GM12878 (cell line): ENCODE data around the gene IGF1R. TPM values are rescaled to one million over a fixed set of nuclear protein-coding genes. Genes with fewer than 3 reads are reported as not detected.

Source experiments
- ATAC-seq: fragments of 200-7000 bp; cut with Tn5 transposase; 3 replicates; pipeline ENCODE4 v1.9.1; 2020; ENCODE audit warnings: mild to moderate bottlenecking, moderate library complexity
- BruUV-seq: library from RNA; stranded (reverse); fragments of 400-500 nt; replicated peaks from 2 replicates; lab custom pipeline; 2021; lab: Mats Ljungman, UMichigan
- CTCF ChIA-PET: fragments of 300-600 bp; sonication (Branson Sonifier 250); formaldehyde crosslinking; extraction: SDS; loops from one replicate; lab custom pipeline; 2021; ENCODE audit warnings: inconsistent platforms; lab: Yijun Ruan, JAX
- POLR2A ChIA-PET: fragments of 350-600 bp; formaldehyde crosslinking; extraction: SDS; loops from one replicate; lab custom pipeline; 2021; ENCODE audit warnings: inconsistent platforms; lab: Charles Lee
- RAD21 ChIA-PET: fragments of 300-600 bp; sonication (Branson Sonifier 250); formaldehyde crosslinking; loops from one replicate; lab custom pipeline; 2023; ENCODE audit warnings: antibody characterized with exemption; ENCODE audit not compliant: unreplicated experiment; lab: Charles Lee
- SMC1A ChIA-PET: fragments of 300-600 bp; sonication (Branson Sonifier 250); formaldehyde crosslinking; loops from one replicate; lab custom pipeline; 2023; ENCODE audit not compliant: unreplicated experiment, uncharacterized antibody; lab: Charles Lee
- DNase-seq: peaks from one replicate; pipeline ENCODE4 v3.0.0-alpha.2; 2011; ENCODE audit warnings: low read depth, low spot score
- FAIRE-seq: peaks from 3 replicates; lab custom pipeline; 2011; peaks lifted over from hg19 to GRCh38; lab: Jason Lieb, UNC
- H2AFZ ChIP-seq: 2 replicates; pipeline ENCODE4 v1.6.0; 2011; ENCODE audit warnings: low read depth, low read length, control low read depth; ENCODE audit not compliant: control insufficient read depth
- H3K27ac ChIP-seq: 2 replicates; pipeline ENCODE4 v1.5.1; 2011; ENCODE audit warnings: control low read depth; ENCODE audit not compliant: control insufficient read depth, insufficient read depth
- H3K27me3 ChIP-seq, 2 experiments: replicated peaks in 1 of 2; 2 replicates each; pipeline versions ENCODE4 v1.6.0 to v1.6.1; 2011; ENCODE audit warnings: low read length in 1 of 2; ENCODE audit not compliant: control insufficient read depth in 2 of 2, insufficient read depth in 2 of 2
- H3K36me3 ChIP-seq, 2 experiments: 2 replicates each; pipeline ENCODE4 v1.5.1; 2011; ENCODE audit warnings: low read length in 1 of 2; ENCODE audit not compliant: control insufficient read depth in 2 of 2, insufficient read depth in 2 of 2
- H3K4me1 ChIP-seq: 2 replicates; pipeline ENCODE4 v1.6.1; 2011; ENCODE audit warnings: mild to moderate bottlenecking, low read length, moderate library complexity, mixed read lengths; ENCODE audit not compliant: control insufficient read depth, insufficient read depth
- H3K4me2 ChIP-seq: 2 replicates; pipeline ENCODE4 v1.6.0; 2011; ENCODE audit warnings: control low read depth; ENCODE audit not compliant: control insufficient read depth, insufficient read depth
- H3K4me3 ChIP-seq: fragments of 200-600 bp; sonication (generic); 2 replicates; pipeline ENCODE4 v1.5.1; 2016
- H3K79me2 ChIP-seq: 2 replicates; pipeline ENCODE4 v1.6.0; 2011; ENCODE audit warnings: low read length; ENCODE audit not compliant: control insufficient read depth, insufficient read depth
- H3K9ac ChIP-seq: 2 replicates; pipeline ENCODE4 v1.8.0; 2011; ENCODE audit warnings: low read length, control low read depth, mixed read lengths; ENCODE audit not compliant: control insufficient read depth, insufficient read depth
- H3K9me3 ChIP-seq: replicated peaks from 3 replicates; pipeline ENCODE4 v1.5.1; 2011; ENCODE audit warnings: mild to moderate bottlenecking, low read length; ENCODE audit not compliant: control insufficient read depth, insufficient read depth
- H4K20me1 ChIP-seq: 2 replicates; pipeline ENCODE4 v1.6.0; 2011; ENCODE audit not compliant: control insufficient read depth, insufficient read depth
- CHD2 ChIP-seq: IDR thresholded peaks from 2 replicates; pipeline ENCODE4 v1.6.1; 2011; ENCODE audit warnings: low read depth, low read length, improper control_type of control experiment, borderline replicate concordance
- EED ChIP-seq: sonication (generic); IDR thresholded peaks from 2 replicates; pipeline ENCODE4 v1.6.1; 2016; ENCODE audit warnings: antibody characterized with exemption, low read depth
- FOXM1 ChIP-seq: IDR thresholded peaks from 2 replicates; pipeline ENCODE4 v1.6.1; 2012; ENCODE audit warnings: low read depth, mild to moderate bottlenecking, inconsistent platforms, low read length, moderate library complexity
- NR2C1 ChIP-seq: fragments of 450-650 bp; IDR thresholded peaks from 2 replicates; pipeline ENCODE4 v1.6.1; 2017; ENCODE audit warnings: antibody characterized with exemption, mild to moderate bottlenecking, moderate library complexity
- RAD51 ChIP-seq: fragments of 450-650 bp; IDR thresholded peaks from 2 replicates; pipeline ENCODE4 v1.6.1; 2016; ENCODE audit warnings: moderate library complexity, mild to moderate bottlenecking, inconsistent platforms
- RCOR1 ChIP-seq: conservative IDR thresholded peaks from 2 replicates; pipeline ENCODE4 v1.6.1; 2012; ENCODE audit warnings: low read depth, low read length, improper control_type of control experiment
- ZBTB40 ChIP-seq: fragments of 450-650 bp; IDR thresholded peaks from 2 replicates; pipeline ENCODE4 v1.6.1; 2016; ENCODE audit warnings: mild to moderate bottlenecking, moderate library complexity, borderline replicate concordance
- ZNF207 ChIP-seq: fragments of 450-650 bp; IDR thresholded peaks from 2 replicates; pipeline ENCODE4 v1.6.1; 2014; ENCODE audit warnings: antibody characterized with exemption, mild to moderate bottlenecking, borderline replicate concordance
- ZNF217 ChIP-seq: fragments of 450-650 bp; IDR thresholded peaks from 2 replicates; pipeline ENCODE4 v1.6.1; 2017; ENCODE audit warnings: antibody characterized with exemption, mild to moderate bottlenecking
- ZNF274 ChIP-seq: IDR thresholded peaks from one replicate; pipeline ENCODE4 v1.8.0; 2011; ENCODE audit not compliant: insufficient read length, insufficient read depth
- WGBS: methylation state at CpG from one replicate; pipeline ENCODE4 v1.1.6; 2016; ENCODE audit warnings: low lambda C conversion rate; ENCODE audit not compliant: insufficient replicate concordance, insufficient coverage; ENCODE audit errors: missing lambda C conversion rate; 5-methylcytosine and 5-hydroxymethylcytosine counted together
- in situ Hi-C: fragments of 300-500 bp; cut with MboI; formaldehyde crosslinking; loops from 9 replicates; pipeline ENCODE4 v1.14.3; 2018; ENCODE audit warnings: mixed read lengths
- intact Hi-C: fragments of 100-400 bp; cut with micrococcal nuclease; formaldehyde crosslinking; loops from one replicate; pipeline ENCODE4 v1.14.2; 2022; ENCODE audit not compliant: unreplicated experiment
- polyA plus RNA-seq, 11 experiments: library from polyadenylated mRNA; depleted of rRNA in 4 of 11; unstranded in 6 of 11; stranded (reverse) in 5 of 11; fragments of >200 nt; fragmentation: Nextera tagmentation in 4 of 11; fragmentation: Illumina TruSeq in 1 of 11; extraction: Ambion mirVana in 4 of 11; extraction: Trizol in 1 of 11; gene quantifications; 1 replicate in 1 of 11; 2 replicates in 10 of 11; pipeline versions ENCODE4 v1.2.1 to v1.2.3, GENCODE V29; 2011 to 2016; ENCODE audit warnings: inconsistent platforms in 2 of 11, missing spikeins in 2 of 11, low read depth in 1 of 11
- total RNA-seq, 4 experiments: library from RNA; depleted of rRNA in 3 of 4; stranded (reverse); fragments of >200 nt in 3 of 4; fragmentation: Illumina TruSeq in 1 of 4; extraction: Trizol in 1 of 4; gene quantifications; 2 replicates each; pipeline versions ENCODE4 v1.2.1 to v1.2.3, GENCODE V29; 2013 to 2021

The IGF1R gene
- total and polyA plus RNA-seq, 10 of the 15 experiments (the other 5 are each of a cell fraction or from before 2014, with no cell fraction given): 0.03 to 2.7 (median 0.66) TPM

GRCh38 chr15:98999233-98999632, 350.9 kb downstream of the IGF1R start:
- ATAC-seq (no peak), DNase-seq (no peak), FAIRE-seq (no peak)
- in situ Hi-C loops: no loop called here
- Histone ChIP-seq H3K27me3 (no peaks in the 10 kb centered on the region), H2AFZ (no peak overlapping the region), H4K20me1 (no peaks in the 10 kb centered on the region), H3K79me2 (no peaks in the 10 kb centered on the region), H3K4me2 (no peak overlapping the region), H3K9me3 (no peaks in the 10 kb centered on the region; the same call in 1 of the 3 replicates), H3K4me1 (no peaks in the 10 kb centered on the region), H3K9ac (no peak overlapping the region), H3K36me3 (no peaks in the 10 kb centered on the region), H3K4me3 (no peak overlapping the region), H3K27ac (no peak overlapping the region)
- intact Hi-C loops: no loop called here
- 48% methylated on average over 2 of the region's 2 CpGs for WGBS
- no peak for TF ChIP-seq NR2C1
- TF ChIP-seq FOXM1: no peak
- TF ChIP-seq ZNF207: no peak
- no peak for TF ChIP-seq RCOR1
- no peak for TF ChIP-seq EED
- no peak for TF ChIP-seq ZNF217
- TF ChIP-seq ZNF274: no peak
- no peak for TF ChIP-seq RAD51
- TF ChIP-seq ZBTB40: no peak
- TF ChIP-seq CHD2: no peak
- RAD21 ChIA-PET: no interaction called here
- POLR2A ChIA-PET: no interaction called here
- no TSS peak for BruUV-seq
- SMC1A ChIA-PET: interaction anchor here (1.1 kb wide), 1 partner anchor 12 kb away, joined by 3 read pairs; no protein-coding TSS in a partner anchor
- CTCF ChIA-PET: interaction anchor here (1.0 kb wide), 1 partner anchor 117 kb away, joined by 3 read pairs; no protein-coding TSS in a partner anchor
